ENCODE data around the gene BRIP1. TPM values are rescaled to one million over a fixed set of nuclear protein-coding genes. Genes with fewer than 3 reads are reported as not detected.
A peak's percentile ranks its signal among the peaks of the same experiment; 100 is the strongest.

Gene BRIP1
- total and polyA plus RNA-seq, 9 of the 15 experiments (the other 6 are each of a cell fraction or from before 2014, with no cell fraction given), result 2.4 to 17.5 (median 11.2) TPM

GRCh38 chr17:61737820-61738219 is 125.5 kb downstream of the BRIP1 start:
- no peaks in the 10 kb centered on the region for H3K9me1 ChIP-seq (ENCODE audit: control insufficient read depth, insufficient read depth, low read length)
- no peaks in the 10 kb centered on the region for H3K4me1 ChIP-seq (replicated peaks in 1 of 2; ENCODE audit: control insufficient read depth in 2 of 2, insufficient read depth in 2 of 2, low read length in 2 of 2)
- H3K9ac ChIP-seq (ENCODE audit: insufficient read depth in 1 of 2, low read depth in 2 of 2, low read length in 2 of 2), result no peak overlapping the region
- H3K27me3 ChIP-seq (ENCODE audit: control insufficient read depth in 2 of 2, insufficient read depth in 2 of 2, low read length in 2 of 2), result no peaks in the 10 kb centered on the region
- BruUV-seq (replicated peaks), result no TSS peak
- H3K4me3 ChIP-seq, result no peak overlapping the region
- peaks cover 5% of the 10 kb centered on the region for H3K36me3 ChIP-seq (ENCODE audit: control insufficient read depth, insufficient read depth, low read length)
- no peak overlapping the region for H3K27ac ChIP-seq (ENCODE audit: extremely low read depth, low read depth, low read length)
- ChIA-PET CTCF (ENCODE audit: low intra/inter-chr PET ratio) (no interaction called here), POLR2A (no interaction called here)
- no peaks in the 10 kb centered on the region for H3K9me3 ChIP-seq (replicated peaks; ENCODE audit: control insufficient read depth, insufficient read depth, low read depth, low read length)
- intact Hi-C loops (cut with micrococcal nuclease), result no loop called here
- WGBS (ENCODE audit: insufficient coverage, low coverage, missing lambda C conversion rate), result 81% methylated on average over 4 of the region's 4 CpGs
- H4K20me1 ChIP-seq (replicated peaks; ENCODE audit: control insufficient read depth, insufficient read depth, low read length), result no peaks in the 10 kb centered on the region
- H3K79me2 ChIP-seq (ENCODE audit: control insufficient read depth, insufficient read depth, low read length), result no peaks in the 10 kb centered on the region
- ATAC-seq (no peak), DNase-seq (ENCODE audit: extremely low read depth in 1 of 4, low spot score in 3 of 4) (no peak), FAIRE-seq (no peak)
- in situ Hi-C loops (cut with MboI), result no loop called here
- no peak overlapping the region for H2AFZ ChIP-seq (ENCODE audit: low read depth, low read length)
- no peak for TF ChIP-seq ZBTB12 (CRISPR knock-in tag; IDR thresholded peaks at IDR 0.05)
- TF ChIP-seq ZBTB11 (CRISPR knock-in tag; IDR thresholded peaks at IDR 0.05), result peak in 1 of 3 experiments; percentile 94; a peak in 2 of 6 replicates
- TF ChIP-seq MAZ (CRISPR knock-in tag; conservative IDR thresholded peaks at IDR 0.05 in 1 of 2, IDR thresholded peaks at IDR 0.05 in 1 of 2), result no peak
- TF ChIP-seq SLC30A9 (CRISPR knock-in tag; IDR thresholded peaks at IDR 0.05), result no peak
- no peak overlapping the region for H3K4me2 ChIP-seq (ENCODE audit: insufficient read depth, low read length)
